Adrenal gland (tissue), 12 donors: ENCODE results near the gene TTC33. TPM values are rescaled to one million over a fixed set of nuclear protein-coding genes. Genes with fewer than 3 reads are reported as not detected.

Experiments
- DNase-seq, 7 donors: peaks; one replicate each; pipeline ENCODE4 v3.0.0-alpha.2; 2019 to 2020
- H3K27ac ChIP-seq, 5 donors: fragments of 200-600 bp; sonication (generic) in 4 of 5; 1 replicate in 3 of 5; 2 replicates in 2 of 5; pipeline versions ENCODE4 v1.5.1 to v1.8.0; 2016 to 2020; ENCODE audit warnings: mild to moderate bottlenecking in 1 of 5
- H3K27me3 ChIP-seq: fragments of 200-600 bp; 2 replicates; pipeline ENCODE4 v1.8.0; 2021
- H3K36me3 ChIP-seq, 2 donors: fragments of 200-600 bp; replicated peaks in 1 of 2; 1 replicate in 1 of 2; 2 replicates in 1 of 2; pipeline versions ENCODE4 v1.5.1 to v1.8.0; 2018 to 2022
- H3K4me1 ChIP-seq, 2 donors: fragments of 200-600 bp; replicated peaks in 1 of 2; 1 replicate in 1 of 2; 2 replicates in 1 of 2; pipeline versions ENCODE4 v1.5.1 to v1.8.0; 2018 to 2021
- H3K4me3 ChIP-seq, 4 donors: fragments of 200-600 bp; sonication (generic) in 3 of 4; one replicate each; pipeline ENCODE4 v1.5.1; 2016 to 2018
- H3K9me3 ChIP-seq, 3 donors: fragments of 200-600 bp; sonication (generic) in 1 of 3; replicated peaks in 1 of 3; 1 replicate in 2 of 3; 2 replicates in 1 of 3; pipeline versions ENCODE4 v1.5.1 to v1.8.0; 2016 to 2021
- CTCF ChIP-seq, 6 experiments: fragments of 450-650 bp in 4 of 6; fragments of 200-600 bp in 2 of 6; sonication (generic) in 1 of 6; IDR thresholded peaks; 1 replicate in 5 of 6; 2 replicates in 1 of 6; pipeline versions ENCODE4 v1.5.1 to v1.8.0; 2016 to 2021; ENCODE audit warnings: antibody characterized with exemption in 6 of 6, mild to moderate bottlenecking in 2 of 6, moderate library complexity in 1 of 6
- POLR2A ChIP-seq, 2 donors: fragments of 450-650 bp; IDR thresholded peaks; one replicate each; pipeline ENCODE4 v1.6.1; 2017; ENCODE audit warnings: antibody characterized with exemption in 2 of 2, mild to moderate bottlenecking in 2 of 2, moderate library complexity in 1 of 2
- WGBS, 4 donors: extraction: QIAGEN DNeasy Blood & Tissue Kit in 2 of 4; methylation state at CpG; one replicate each; pipeline versions ENCODE4 v1.1.5 to v1.1.7; 2013 to 2017; 5-methylcytosine and 5-hydroxymethylcytosine counted together
- intact Hi-C, 2 donors: fragments of 100-400 bp; cut with DNase I; formaldehyde crosslinking; loops; one replicate each; pipeline versions ENCODE4 v1.14.1 to v1.15.0; 2022 to 2023
- polyA plus RNA-seq, 3 donors: library from polyadenylated mRNA; stranded (reverse); fragments of 200-250 nt in 2 of 3; fragments of 350-450 nt in 1 of 3; fragmentation: Illumina TruSeq in 1 of 3; extraction: RNeasy Lipid Tissue Mini Kit (QIAGEN cat#74804) in 1 of 3; gene quantifications; one replicate each; pipeline ENCODE4 v1.2.3, GENCODE V29; 2013 to 2014
- total RNA-seq, 9 donors: library from RNA; depleted of rRNA in 4 of 9; stranded (reverse); fragments of >200 nt in 4 of 9; fragments of 120-200 nt in 1 of 9; fragmentation: NEBNext Ultra II Directional in 1 of 9; extraction: Animal tissue kit (Norgen Biotek cat#: 25700) in 1 of 9; gene quantifications; one replicate each; pipeline versions ENCODE4 v1.1.0 to v1.2.4, GENCODE V29; 2013 to 2023
- donor health status: healthy with polysubstance abuse.
- donor health status: Bipolar disorder and iron deficiency.
- donor health status: DM: yes; HTN: yes; CAD: no.
- donor health status: DM: no; HTN: no; CAD: no.
- donor health status: DM: no; HTN: no; CAD: no.
- donor health status: DM: yes; HTN: yes; CAD: no.

Gene TTC33
- total and polyA plus RNA-seq, 12 donors: 5.8 to 33.5 (median 15.3) TPM

GRCh38 chr5:40669606-40670390, 86.0 kb downstream of the TTC33 start:
- no peak overlapping the region for H3K4me3 ChIP-seq
- WGBS, 4 donors: 59 to 74% (median 65%) methylated on average over 6 of the region's 6 CpGs
- H3K4me1 ChIP-seq: peaks cover 0 to 7% of the 10 kb centered on the region in 2 donors
- H3K27ac ChIP-seq: no peak overlapping the region
- H3K36me3 ChIP-seq: no peaks in the 10 kb centered on the region
- TF ChIP-seq POLR2A (IDR thresholded peaks at IDR 0.05): no peak
- TF ChIP-seq CTCF (IDR thresholded peaks at IDR 0.05): no peak
- no peaks in the 10 kb centered on the region for H3K9me3 ChIP-seq
- intact Hi-C loops: no loop called here
- DNase-seq: no peak
- H3K27me3 ChIP-seq: no peaks in the 10 kb centered on the region

GRCh38 chr5:40667161-40667663, 88.5 kb downstream of the TTC33 start:
- peaks cover 0 to 7% of the 10 kb centered on the region in 2 donors for H3K4me1 ChIP-seq
- intact Hi-C loops: no loop called here
- no peak for TF ChIP-seq CTCF (IDR thresholded peaks at IDR 0.05)
- TF ChIP-seq POLR2A (IDR thresholded peaks at IDR 0.05): no peak
- no peaks in the 10 kb centered on the region for H3K27me3 ChIP-seq
- no peaks in the 10 kb centered on the region for H3K9me3 ChIP-seq
- no peak overlapping the region for H3K4me3 ChIP-seq
- DNase-seq: no peak
- H3K27ac ChIP-seq: no peak overlapping the region
- no peaks in the 10 kb centered on the region for H3K36me3 ChIP-seq

- peaks cover 0 to 7% of the 10 kb centered on the region in 2 donors for H3K4me1 ChIP-seq
- no peak overlapping the region for H3K27ac ChIP-seq
- TF ChIP-seq POLR2A (IDR thresholded peaks at IDR 0.05) (no peak), CTCF (IDR thresholded peaks at IDR 0.05) (no peak)
- no peaks in the 10 kb centered on the region for H3K9me3 ChIP-seq
- intact Hi-C loops: no loop called here
- no peak for DNase-seq
- H3K27me3 ChIP-seq: no peaks in the 10 kb centered on the region
- WGBS, 4 donors: 58 to 76% (median 62%) methylated on average over 1 of the region's 1 CpG
- H3K36me3 ChIP-seq: no peaks in the 10 kb centered on the region
- no peak overlapping the region for H3K4me3 ChIP-seq
Observed at GRCh38 chr5:40666657-40667056, 89.1 kb downstream of the TTC33 start.

- WGBS, 4 donors: 56 to 87% (median 74%) methylated on average over 3 of the region's 3 CpGs
- no peak for DNase-seq
- no peak overlapping the region for H3K27ac ChIP-seq
- no peak overlapping the region for H3K4me3 ChIP-seq
- H3K36me3 ChIP-seq: no peaks in the 10 kb centered on the region
- no peaks in the 10 kb centered on the region for H3K9me3 ChIP-seq
- peaks cover 0 to 4% of the 10 kb centered on the region in 2 donors for H3K4me1 ChIP-seq
- no peak for TF ChIP-seq POLR2A (IDR thresholded peaks at IDR 0.05)
- no peak for TF ChIP-seq CTCF (IDR thresholded peaks at IDR 0.05)
- H3K27me3 ChIP-seq: no peaks in the 10 kb centered on the region
- intact Hi-C loops: no loop called here
Observed at GRCh38 chr5:40665635-40666298, 90.0 kb downstream of the TTC33 start.
